GM10847 (cell line): ENCODE data around the gene FAM89A.

Source experiments
- POLR2A ChIP-seq: IDR thresholded peaks from 2 replicates; pipeline ENCODE4 v1.6.1; 2011; ENCODE audit not compliant: insufficient read length; ENCODE audit errors: extremely low read depth

Gene FAM89A

GRCh38 chr1:231064418-231064817, 24.4 kb upstream of the FAM89A start:
- no peak for TF ChIP-seq POLR2A

GRCh38 chr1:231063331-231063730, 23.3 kb upstream of the FAM89A start:
- no peak for TF ChIP-seq POLR2A

GRCh38 chr1:231062500-231063270, 22.6 kb upstream of the FAM89A start:
- no peak for TF ChIP-seq POLR2A

GRCh38 chr1:231059566-231060193, 19.6 kb upstream of the FAM89A start:
- TF ChIP-seq POLR2A = no peak

GRCh38 chr1:231058416-231059109, 18.5 kb upstream of the FAM89A start:
- no peak for TF ChIP-seq POLR2A

GRCh38 chr1:231057410-231057809, 17.4 kb upstream of the FAM89A start:
- no peak for TF ChIP-seq POLR2A

GRCh38 chr1:231055271-231055670, 15.2 kb upstream of the FAM89A start:
- TF ChIP-seq POLR2A = no peak

GRCh38 chr1:231053493-231054162, 13.6 kb upstream of the FAM89A start:
- no peak for TF ChIP-seq POLR2A

- TF ChIP-seq POLR2A = no peak
Measured at GRCh38 chr1:231052777-231053176, 12.7 kb upstream of the FAM89A start.

GRCh38 chr1:231050395-231050794, 10.3 kb upstream of the FAM89A start:
- no peak for TF ChIP-seq POLR2A

- no peak for TF ChIP-seq POLR2A
Measured at GRCh38 chr1:231049121-231049979, 9.3 kb upstream of the FAM89A start.

- no peak for TF ChIP-seq POLR2A
Measured at GRCh38 chr1:231046730-231047395, 6.8 kb upstream of the FAM89A start.

- no peak for TF ChIP-seq POLR2A
Measured at GRCh38 chr1:231045286-231045685, 5.2 kb upstream of the FAM89A start.

GRCh38 chr1:231044588-231044987, 4.5 kb upstream of the FAM89A start:
- no peak for TF ChIP-seq POLR2A
